Caco-2 (cell line): ENCODE data around the gene SVIL. TPM values are rescaled to one million over a fixed set of nuclear protein-coding genes. Genes with fewer than 3 reads are reported as not detected.
A peak's percentile ranks its signal among the peaks of the same experiment; 100 is the strongest.

Experiments
- BruUV-seq: library from RNA; stranded (reverse); fragments of 400-500 nt; replicated peaks from 2 replicates; lab custom pipeline; 2021; lab: Mats Ljungman, UMichigan
- CTCF ChIA-PET: fragments of 300-600 bp; sonication (Branson Sonifier 250); formaldehyde crosslinking; loops from one replicate; lab custom pipeline; 2022; ENCODE audit warnings: antibody characterized with exemption; lab: Charles Lee
- POLR2A ChIA-PET: fragments of 300-600 bp; sonication (Branson Sonifier 250); formaldehyde crosslinking; loops from one replicate; lab custom pipeline; 2022; ENCODE audit warnings: antibody characterized with exemption; lab: Charles Lee
- DNase-seq, 2 experiments: peaks; one replicate each; pipeline versions ENCODE4 v3.0.0 to v3.0.0-alpha.2; 2020 to 2022
- H3K27me3 ChIP-seq: replicated peaks from 2 replicates; pipeline ENCODE4 v1.6.0; 2011; ENCODE audit warnings: low read length; ENCODE audit not compliant: control insufficient read depth, insufficient read depth
- H3K36me3 ChIP-seq: 2 replicates; pipeline ENCODE4 v1.5.1; 2011; ENCODE audit warnings: low read length; ENCODE audit not compliant: control insufficient read depth, insufficient read depth
- H3K4me1 ChIP-seq: fragments of 250-450 bp; sonication (Bioruptor Pico); 2 replicates; pipeline ENCODE4 v1.5.1; 2020; ENCODE audit warnings: mild to moderate bottlenecking
- H3K4me3 ChIP-seq: 2 replicates; pipeline ENCODE4 v1.5.1; 2011; ENCODE audit warnings: low read depth, mild to moderate bottlenecking, control low read depth, low read length
- H3K9me3 ChIP-seq: fragments of 250-450 bp; sonication (Bioruptor Pico); 2 replicates; pipeline ENCODE4 v1.5.1; 2020; ENCODE audit warnings: mild to moderate bottlenecking, moderate library complexity
- H3K27ac Mint-ChIP-seq: one replicate; pipeline ENCODE4 v1.8.0; 2022; ENCODE audit warnings: mixed read lengths; ENCODE audit not compliant: unreplicated experiment
- H3K27me3 Mint-ChIP-seq: one replicate; pipeline ENCODE4 v1.8.0; 2022; ENCODE audit warnings: mixed read lengths; ENCODE audit not compliant: insufficient read depth, unreplicated experiment
- H3K36me3 Mint-ChIP-seq: one replicate; pipeline ENCODE4 v1.8.0; 2022; ENCODE audit warnings: mild to moderate bottlenecking, mixed read lengths; ENCODE audit not compliant: insufficient read depth, unreplicated experiment
- H3K4me1 Mint-ChIP-seq: one replicate; pipeline ENCODE4 v1.8.0; 2022; ENCODE audit warnings: low read depth, mixed read lengths; ENCODE audit not compliant: unreplicated experiment
- H3K4me3 Mint-ChIP-seq: one replicate; pipeline ENCODE4 v1.8.0; 2022; ENCODE audit warnings: mild to moderate bottlenecking, moderate library complexity, mixed read lengths; ENCODE audit not compliant: unreplicated experiment
- H3K9me3 Mint-ChIP-seq: one replicate; pipeline ENCODE4 v1.8.0; 2022; ENCODE audit warnings: mixed read lengths; ENCODE audit not compliant: unreplicated experiment
- CTCF ChIP-seq, 2 experiments: fragments of 200-600 bp in 1 of 2; IDR thresholded peaks; 1 replicate in 1 of 2; 2 replicates in 1 of 2; pipeline versions ENCODE4 v1.5.1 to v1.8.0; 2011 to 2022; ENCODE audit warnings: antibody characterized with exemption in 1 of 2, control low read depth in 1 of 2, inconsistent platforms in 1 of 2, low read depth in 1 of 2, low read length in 1 of 2, mild to moderate bottlenecking in 1 of 2, moderate library complexity in 1 of 2; ENCODE audit not compliant: insufficient read depth in 1 of 2, severe bottlenecking in 1 of 2, unreplicated experiment in 1 of 2
- intact Hi-C: fragments of 100-400 bp; cut with micrococcal nuclease; formaldehyde crosslinking; loops from one replicate; pipeline ENCODE4 v1.10.0; 2022; ENCODE audit not compliant: unreplicated experiment
- total RNA-seq: library from RNA; stranded (reverse); gene quantifications from 2 replicates; pipeline ENCODE4 v1.2.3, GENCODE V29; 2022

The SVIL gene
- total RNA-seq, 1 experiment from 2014 or later: 54.4 TPM

- Mint-ChIP-seq H3K27me3 (no peaks in the 10 kb centered on the region), H3K27ac (peak overlapping the region; percentile 70), H3K4me1 (peaks cover 26% of the 10 kb centered on the region), H3K9me3 (peaks cover 35% of the 10 kb centered on the region), H3K36me3 (peaks cover 64% of the 10 kb centered on the region), H3K4me3 (no peak overlapping the region)
- H3K9me3 ChIP-seq: peaks cover 21% of the 10 kb centered on the region
- H3K4me3 ChIP-seq: no peak overlapping the region
- intact Hi-C loops: no loop called here
- no TSS peak for BruUV-seq
- CTCF ChIA-PET: interaction anchor here (0.6 kb wide), 1 partner anchor 14 kb away, joined by 3 read pairs; no protein-coding TSS in a partner anchor
- no peak for DNase-seq
- 0 out of 2 replicates have a peak, but pooled peaks cover 6% of the 10 kb centered on the region for H3K4me1 ChIP-seq
- H3K36me3 ChIP-seq: peaks cover 6% of the 10 kb centered on the region
- no peaks in the 10 kb centered on the region for H3K27me3 ChIP-seq
- POLR2A ChIA-PET: no interaction called here
- TF ChIP-seq CTCF (IDR thresholded peaks at IDR 0.05; ENCODE audit: insufficient read depth in 1 of 2, low read depth in 1 of 2, low read length in 1 of 2, severe bottlenecking in 1 of 2, unreplicated experiment in 1 of 2): no peak
Measured at GRCh38 chr10:29657719-29658274, 23.0 kb upstream of the SVIL start.

- POLR2A ChIA-PET: no interaction called here
- no peaks in the 10 kb centered on the region for H3K27me3 ChIP-seq
- peaks cover 21% of the 10 kb centered on the region for H3K9me3 ChIP-seq
- no peak overlapping the region for H3K4me3 Mint-ChIP-seq
- H3K4me1 Mint-ChIP-seq: peaks cover 23% of the 10 kb centered on the region
- no TSS peak for BruUV-seq
- H3K27ac Mint-ChIP-seq: no peak overlapping the region
- intact Hi-C loops: no loop called here
- no peak for TF ChIP-seq CTCF (IDR thresholded peaks at IDR 0.05; ENCODE audit: insufficient read depth in 1 of 2, low read depth in 1 of 2, low read length in 1 of 2, severe bottlenecking in 1 of 2, unreplicated experiment in 1 of 2)
- H3K36me3 ChIP-seq: peaks cover 6% of the 10 kb centered on the region
- H3K4me1 ChIP-seq: peaks cover 12% of the 10 kb centered on the region; the same call in 1 of the 2 replicates
- no peak for DNase-seq
- H3K9me3 Mint-ChIP-seq: peaks cover 39% of the 10 kb centered on the region
- peaks cover 63% of the 10 kb centered on the region for H3K36me3 Mint-ChIP-seq
- H3K27me3 Mint-ChIP-seq: no peaks in the 10 kb centered on the region
- H3K4me3 ChIP-seq: no peak overlapping the region
- CTCF ChIA-PET: interaction anchor here (1.0 kb wide), 1 partner anchor 38 kb away, joined by 3 read pairs; no protein-coding TSS in a partner anchor
Measured at GRCh38 chr10:29656451-29656992, 21.8 kb upstream of the SVIL start.

- H3K4me3 ChIP-seq: no peak overlapping the region
- Mint-ChIP-seq H3K36me3 (peaks cover 47% of the 10 kb centered on the region), H3K4me1 (peaks cover 29% of the 10 kb centered on the region), H3K27ac (no peak overlapping the region), H3K4me3 (no peak overlapping the region), H3K27me3 (no peaks in the 10 kb centered on the region), H3K9me3 (peaks cover 35% of the 10 kb centered on the region)
- ChIA-PET CTCF (no interaction called here), POLR2A (no interaction called here)
- no peaks in the 10 kb centered on the region for H3K27me3 ChIP-seq
- peaks cover 32% of the 10 kb centered on the region for H3K4me1 ChIP-seq
- TF ChIP-seq CTCF (IDR thresholded peaks at IDR 0.05; ENCODE audit: insufficient read depth in 1 of 2, low read depth in 1 of 2, low read length in 1 of 2, severe bottlenecking in 1 of 2, unreplicated experiment in 1 of 2): no peak
- no peak for DNase-seq
- intact Hi-C loops: no loop called here
- H3K9me3 ChIP-seq: peaks cover 10% of the 10 kb centered on the region
- BruUV-seq: no TSS peak
- H3K36me3 ChIP-seq: peaks cover 3% of the 10 kb centered on the region; the same call in 1 of the 2 replicates
Measured at GRCh38 chr10:29652192-29652591, 17.4 kb upstream of the SVIL start.
